Activated T-cell treated with anti-CD3 and anti-CD28 coated beads for 4 hours (primary cell): ENCODE results near the gene OBSL1.

Source experiments
- DNase-seq: peaks from one replicate; pipeline ENCODE4 v3.0.0-alpha.2; 2020

The OBSL1 gene

DNA sequence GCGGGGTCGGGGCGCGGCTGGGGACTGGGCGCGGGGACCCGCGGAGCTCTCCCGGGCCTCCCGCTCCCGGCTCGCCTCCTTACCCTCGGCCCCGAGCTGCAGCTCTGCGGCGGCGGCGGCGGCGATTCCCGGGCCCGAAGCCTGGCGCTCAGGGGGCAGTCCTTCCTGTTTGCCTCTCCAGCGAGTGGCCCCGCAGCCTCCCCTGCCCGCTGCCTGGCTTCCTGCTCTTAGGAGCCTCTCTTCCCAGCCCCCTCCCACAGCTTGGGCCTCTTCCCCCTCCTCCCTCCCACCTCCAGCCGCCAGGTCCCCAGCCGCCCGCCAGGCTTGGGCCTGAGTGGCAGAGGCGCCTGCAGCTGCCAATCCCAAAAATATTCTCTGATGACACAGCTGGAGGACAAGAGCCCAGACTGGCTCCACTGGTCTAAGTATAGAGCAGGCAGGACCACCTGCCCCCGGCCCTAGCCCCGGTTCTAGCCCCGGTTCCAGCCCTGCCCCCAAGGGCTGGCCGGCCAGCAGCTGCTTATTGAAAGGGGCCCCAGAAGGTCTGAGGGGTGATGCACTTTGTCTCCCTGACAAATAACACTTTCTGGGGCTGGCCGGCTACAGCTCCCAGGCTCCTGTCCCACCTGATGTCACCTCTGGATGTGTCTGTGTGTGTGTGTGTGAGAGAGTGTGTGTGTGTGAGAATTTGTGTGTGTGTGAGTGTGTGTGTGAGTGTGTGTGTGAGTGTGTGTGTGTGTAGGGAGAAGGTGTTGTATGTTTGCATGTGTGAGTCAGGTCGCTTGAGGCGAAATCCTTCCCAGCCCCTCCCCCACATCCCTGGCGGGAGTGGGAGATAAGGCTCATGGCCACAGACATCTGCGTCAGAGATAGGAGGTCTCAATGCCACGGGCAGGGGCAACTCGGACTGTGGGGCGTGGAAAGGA is at the start of gene OBSL1:
Gene OBSL1 (minus strand): TSS at position 229 of the 926 bp plus-strand sequence. CDS start 307 bp downstream, outside the sequence.
- no peak for DNase-seq

DNA sequence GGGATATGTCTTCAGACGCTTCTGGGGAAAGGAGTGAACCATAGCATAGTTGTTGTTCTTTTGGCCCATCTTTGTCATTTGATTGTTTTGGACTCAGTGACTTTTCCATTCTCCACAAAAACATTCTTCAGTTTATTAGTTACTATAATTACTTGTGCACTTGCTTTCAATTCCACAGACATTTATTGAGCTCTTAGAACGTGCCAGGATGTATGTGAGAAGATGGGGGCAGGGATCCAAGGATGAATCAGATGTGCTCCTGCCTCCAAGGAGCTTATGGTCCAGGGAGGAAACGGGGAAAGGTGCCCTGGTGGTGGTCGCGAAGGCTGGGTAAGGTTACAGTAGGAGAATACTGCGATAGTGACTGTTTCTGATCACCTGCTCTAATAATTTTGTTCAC is 49.2 kb upstream of the OBSL1 start:
- no peak for DNase-seq

DNA sequence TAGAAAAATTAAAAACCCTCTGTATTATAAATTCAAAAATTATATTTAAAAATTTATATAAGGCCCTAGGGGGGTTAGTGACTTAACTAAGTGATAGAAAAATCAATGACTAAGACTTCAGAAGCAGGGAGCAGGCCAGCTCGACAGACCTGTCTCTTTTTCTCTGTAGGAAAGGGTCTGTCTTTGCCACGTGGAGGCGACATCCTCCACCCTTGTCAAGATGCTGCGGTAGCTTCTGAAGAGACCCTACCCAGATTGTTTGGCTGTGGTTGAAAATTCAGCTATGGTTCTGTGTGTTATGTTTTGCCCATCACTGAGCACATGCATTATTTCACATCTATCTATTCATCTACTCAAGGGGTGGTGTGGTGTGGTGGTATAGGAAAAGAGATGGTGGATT is 47.9 kb upstream of the OBSL1 start:
- DNase-seq = no peak

DNA sequence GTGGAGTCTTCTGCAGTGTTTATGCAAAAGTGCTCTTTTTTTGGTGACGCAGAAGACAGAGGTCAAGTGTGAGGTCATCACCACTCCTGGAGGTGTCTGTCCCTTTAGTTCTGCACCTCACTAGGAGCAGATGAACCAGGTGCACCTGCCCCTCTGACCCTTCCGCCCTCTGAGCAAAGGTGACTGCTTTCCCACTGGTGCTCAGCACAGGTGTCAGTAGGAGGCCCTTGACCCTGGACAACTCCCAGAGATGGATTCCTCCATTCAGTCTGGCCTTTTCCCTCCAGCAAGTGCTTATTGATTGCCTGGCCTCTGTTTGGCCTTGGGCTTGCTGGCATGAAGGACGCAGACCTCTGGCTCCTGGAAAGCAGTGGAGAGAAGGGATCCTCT is 47.4 kb upstream of the OBSL1 start:
- no peak for DNase-seq

DNA sequence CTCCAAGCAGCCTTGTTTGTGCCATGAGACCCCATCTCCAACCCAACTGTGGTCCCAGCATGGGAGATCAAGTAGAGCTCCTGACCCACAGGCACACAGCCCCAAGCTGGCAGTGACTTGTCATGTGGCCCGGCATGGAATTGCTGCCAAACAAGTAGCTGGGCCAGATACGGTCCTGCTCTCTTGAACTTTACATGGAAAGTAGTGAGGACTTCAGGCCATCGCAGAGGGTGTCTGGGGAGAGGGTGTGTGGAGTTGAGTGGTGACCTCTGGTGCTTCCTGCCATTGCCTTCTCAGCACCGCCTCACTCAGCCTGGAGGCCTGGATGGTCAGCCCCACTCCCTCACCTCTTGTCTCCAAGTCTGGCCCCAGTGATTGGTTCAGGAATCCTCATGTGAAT is 45.2 kb upstream of the OBSL1 start:
- no peak for DNase-seq

DNA sequence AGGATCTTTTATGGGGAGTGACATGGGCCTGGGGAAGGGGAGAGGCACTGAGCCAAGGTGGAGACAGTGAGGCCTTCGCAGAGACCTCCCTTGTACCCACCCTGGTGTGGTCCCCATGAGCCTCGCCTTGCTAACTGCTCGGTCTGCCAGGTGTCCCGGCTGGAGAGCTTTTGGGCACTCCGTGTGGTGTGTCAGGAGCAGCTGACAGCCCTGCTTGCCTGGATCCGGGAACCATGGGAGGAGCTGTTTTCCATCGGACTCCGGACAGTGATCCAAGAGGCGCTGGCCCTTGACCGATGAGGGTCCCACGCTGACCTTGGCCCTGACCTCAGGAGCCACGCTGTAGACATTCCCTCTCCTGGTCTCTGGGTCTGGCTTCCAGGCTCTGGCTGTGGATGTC is 44.6 kb upstream of the OBSL1 start:
- no peak for DNase-seq

DNA sequence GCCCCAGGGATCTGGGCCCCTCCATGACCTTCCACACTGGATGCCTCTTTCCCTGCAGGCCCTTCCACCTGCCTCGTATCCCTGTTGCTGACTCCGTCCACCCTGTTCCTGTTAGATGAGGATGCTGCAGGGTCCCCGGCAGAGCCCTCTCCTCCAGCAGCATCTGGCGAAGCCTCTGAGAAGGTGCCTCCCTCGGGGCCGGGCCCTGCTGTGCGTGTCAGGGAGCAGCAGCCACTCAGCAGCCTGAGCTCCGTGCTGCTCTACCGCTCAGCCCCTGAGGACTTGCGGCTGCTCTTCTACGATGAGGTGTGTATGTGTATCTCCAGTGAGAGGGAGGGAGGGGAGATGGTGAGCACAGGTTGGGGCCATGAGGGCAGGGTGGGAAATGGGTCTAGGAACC is 43.7 kb upstream of the OBSL1 start:
- DNase-seq = no peak

DNA sequence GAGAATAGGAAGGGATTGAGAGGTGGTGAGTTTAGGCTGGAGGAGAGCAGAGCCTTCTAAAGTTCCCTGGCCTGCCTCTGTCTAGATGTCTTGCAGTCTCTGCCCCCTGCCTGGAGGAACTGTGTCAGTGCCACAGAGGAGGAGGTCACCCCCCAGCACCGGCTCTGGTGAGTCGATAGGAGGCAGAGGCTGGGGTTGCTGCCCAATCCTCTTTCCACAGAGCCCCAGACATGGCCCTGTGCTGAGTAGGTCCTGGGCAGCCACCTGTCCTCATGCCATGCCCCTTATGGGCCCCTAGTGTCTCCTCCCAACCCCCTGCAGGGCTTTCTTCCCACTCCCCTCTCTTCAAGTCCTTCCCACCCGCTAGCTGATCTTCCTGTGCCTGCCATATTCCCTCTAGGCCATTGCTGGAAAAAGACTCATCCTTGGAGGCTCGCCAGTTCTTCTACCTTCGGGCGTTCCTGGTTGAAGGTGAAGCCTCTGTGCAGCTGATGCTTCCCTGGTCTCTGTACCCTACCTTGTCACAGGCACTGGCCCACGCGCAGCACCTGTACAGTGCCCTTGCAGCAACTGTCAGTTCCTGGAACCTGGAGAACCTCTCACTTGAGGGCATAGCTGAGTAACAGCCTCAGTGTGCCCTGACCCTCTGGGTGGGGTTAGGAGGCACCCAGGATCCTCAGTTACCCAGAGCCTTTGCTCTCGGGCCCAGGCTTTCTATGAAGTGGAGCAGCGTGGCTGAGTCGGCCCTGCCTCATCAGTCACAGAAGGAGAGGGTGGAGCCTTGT is 42.9 kb upstream of the OBSL1 start:
- no peak for DNase-seq

DNA sequence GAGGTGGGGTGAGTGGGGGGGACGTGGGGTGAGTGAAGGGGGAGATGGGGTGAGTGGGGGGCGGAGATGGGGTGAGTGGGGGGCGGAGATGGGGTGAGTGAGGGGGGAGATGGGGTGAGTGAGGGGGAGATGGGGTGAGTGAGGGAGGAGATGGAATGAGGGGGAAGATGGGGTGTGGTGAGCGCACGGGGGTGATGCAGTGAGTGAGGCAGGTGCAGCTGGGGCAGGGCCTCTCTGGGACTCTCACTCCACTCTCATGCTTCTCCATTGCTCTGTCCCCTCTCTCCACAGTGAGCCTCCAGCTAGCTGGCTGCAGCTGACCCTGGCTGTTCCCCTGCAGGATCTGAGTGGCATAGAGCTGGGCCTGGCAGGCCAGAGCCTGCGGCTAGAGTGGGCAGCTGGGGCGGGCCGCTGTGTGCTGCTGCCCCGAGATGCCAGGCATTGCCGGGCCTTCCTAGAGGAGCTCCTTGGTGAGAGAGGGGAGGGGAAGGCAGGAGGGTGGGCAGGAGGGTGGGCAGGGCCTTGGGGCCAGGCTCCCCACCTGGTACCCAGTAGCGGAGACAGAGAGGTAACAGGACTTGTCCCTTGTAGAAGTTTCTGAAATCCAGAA is 42.2 kb upstream of the OBSL1 start:
- DNase-seq = no peak

DNA sequence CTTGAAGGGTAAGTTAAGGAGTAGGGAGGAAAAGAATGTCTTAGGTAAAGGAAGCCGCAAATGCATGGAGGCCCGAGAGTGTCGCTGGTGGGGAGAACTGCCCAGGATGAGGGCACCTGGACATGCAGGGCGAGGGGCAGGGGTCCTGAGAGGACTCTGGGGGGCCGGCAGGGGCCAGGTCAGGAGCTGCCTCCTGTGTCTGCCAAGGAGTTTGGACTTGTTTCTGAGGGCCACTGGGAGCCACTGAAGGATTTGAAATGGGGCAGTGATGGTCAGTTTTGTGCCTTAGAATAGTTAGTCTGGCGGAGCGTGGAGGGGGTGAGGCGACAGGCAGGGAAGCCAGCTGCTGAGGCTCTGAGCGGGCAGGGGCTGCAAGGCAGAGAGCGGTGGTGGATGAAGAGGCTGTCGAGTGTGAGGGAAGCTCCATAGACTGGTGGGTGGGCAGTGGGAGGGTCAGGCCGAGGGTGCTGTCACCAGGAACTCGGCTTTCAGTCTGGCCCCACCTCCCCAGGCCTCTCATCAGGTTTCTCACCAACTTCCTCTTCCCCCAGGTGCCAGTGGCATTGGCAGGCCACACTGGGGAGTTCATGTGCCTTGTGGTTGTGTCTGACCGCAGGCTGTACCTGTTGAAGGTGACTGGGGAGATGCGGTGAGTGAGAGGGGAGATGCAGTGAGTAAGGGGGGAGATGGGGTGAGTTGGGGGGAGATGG is 41.4 kb upstream of the OBSL1 start:
- DNase-seq = no peak

DNA sequence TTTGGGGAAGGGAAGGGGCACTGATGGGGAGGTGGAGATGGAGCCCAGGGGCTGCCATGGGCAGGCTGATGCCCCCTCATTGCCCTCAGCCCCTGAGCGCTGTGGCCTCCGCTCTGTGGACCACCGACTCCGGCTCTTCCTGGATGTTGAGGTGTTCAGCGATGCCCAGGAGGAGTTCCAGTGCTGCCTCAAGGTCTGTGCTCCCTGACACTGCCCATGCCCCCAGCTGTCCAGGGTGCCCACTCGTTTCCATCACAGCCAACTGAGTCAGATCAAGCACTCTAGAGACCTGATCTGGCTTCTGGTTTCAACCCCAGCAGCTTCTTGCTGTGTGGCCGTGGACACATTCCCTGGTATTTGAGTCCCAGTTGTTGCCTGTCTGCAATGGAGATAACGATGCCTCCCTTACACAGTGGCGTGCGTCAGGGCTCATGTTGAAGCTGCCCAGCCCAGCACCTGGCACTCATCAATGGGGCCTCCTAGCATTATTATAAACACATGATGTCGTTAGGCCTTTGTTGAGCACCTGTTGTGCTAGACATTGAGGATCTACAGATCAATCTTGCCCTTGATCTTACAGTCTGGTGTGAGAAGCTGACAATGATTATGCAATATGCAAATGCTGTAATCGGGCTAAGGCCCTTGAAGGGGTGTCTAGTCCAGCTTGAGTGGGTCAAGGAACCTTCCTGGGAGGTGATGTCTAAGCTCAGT is 40.7 kb upstream of the OBSL1 start:
- DNase-seq = no peak

DNA sequence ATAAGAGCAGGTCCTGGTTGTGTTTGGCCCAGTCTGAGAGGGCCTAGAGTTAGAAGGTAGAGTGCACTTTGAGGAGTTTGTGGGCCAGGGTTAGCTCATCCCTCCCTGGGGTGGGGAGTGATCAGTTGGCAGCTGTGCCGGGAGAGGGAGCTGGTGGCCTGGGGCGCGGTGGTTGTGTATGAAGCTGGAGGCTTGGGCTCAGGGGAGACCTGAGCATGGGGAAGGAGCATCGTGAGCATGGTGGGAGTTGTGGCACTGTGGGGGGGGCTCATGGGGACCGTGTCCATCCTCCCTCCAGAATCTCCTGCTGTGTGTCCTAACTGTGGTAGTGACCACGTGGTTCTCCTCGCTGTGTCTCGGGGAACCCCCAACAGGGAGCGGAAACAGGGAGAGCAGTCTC is 40.0 kb upstream of the OBSL1 start:
- DNase-seq = no peak

DNA sequence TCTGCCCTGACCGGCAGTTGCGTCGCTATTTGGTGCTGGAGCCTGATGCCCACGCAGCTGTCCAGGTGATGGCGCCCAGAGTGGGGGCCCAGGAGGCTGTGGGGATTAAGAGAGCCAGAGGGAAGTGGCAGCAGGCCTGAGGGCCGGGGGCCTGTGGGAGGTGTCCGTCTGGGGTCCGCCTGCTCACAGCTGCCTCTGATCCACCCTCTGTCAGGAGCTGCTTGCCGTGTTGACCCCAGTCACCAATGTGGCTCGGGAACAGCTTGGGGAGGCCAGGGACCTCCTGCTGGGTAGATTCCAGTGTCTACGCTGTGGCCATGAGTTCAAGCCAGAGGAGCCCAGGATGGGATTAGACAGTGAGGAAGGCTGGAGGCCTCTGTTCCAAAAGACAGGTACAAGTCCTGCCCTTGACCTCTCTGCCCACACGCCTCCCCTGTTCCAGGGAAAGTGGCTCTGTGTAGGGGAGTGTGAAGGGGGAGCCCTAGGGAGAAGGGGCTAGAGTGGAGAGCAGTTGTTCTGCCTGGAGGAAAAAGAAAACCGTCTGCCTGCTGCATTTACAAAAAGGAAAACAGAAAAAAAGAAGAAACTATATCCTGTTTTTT is 37.9 kb upstream of the OBSL1 start:
- DNase-seq = no peak

DNA sequence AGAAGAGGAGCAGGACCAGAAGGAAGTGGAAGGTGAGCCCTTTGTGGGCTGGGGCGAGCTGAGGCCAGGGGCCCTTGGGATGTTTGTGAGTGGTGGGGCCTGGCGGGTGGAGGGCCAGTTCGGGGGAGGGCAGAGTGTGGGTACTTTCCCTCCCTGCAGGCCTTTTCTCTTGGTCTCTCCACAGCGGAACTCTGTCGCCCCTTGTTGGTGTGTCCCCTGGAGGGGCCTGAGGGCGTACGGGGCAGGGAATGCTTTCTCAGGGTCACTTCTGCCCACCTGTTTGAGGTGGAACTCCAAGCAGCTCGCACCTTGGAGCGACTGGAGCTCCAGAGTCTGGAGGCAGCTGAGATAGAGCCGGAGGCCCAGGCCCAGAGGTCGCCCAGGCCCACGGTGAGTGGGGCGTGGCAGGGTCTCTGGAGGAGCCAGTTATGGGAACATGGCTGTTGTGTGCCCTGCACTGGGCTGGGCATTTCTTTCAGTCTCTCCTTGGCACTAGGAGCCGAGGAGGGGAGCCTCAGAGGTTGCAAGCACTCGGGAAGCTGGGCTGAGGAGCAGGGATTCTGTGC is 37.1 kb upstream of the OBSL1 start:
- no peak for DNase-seq

DNA sequence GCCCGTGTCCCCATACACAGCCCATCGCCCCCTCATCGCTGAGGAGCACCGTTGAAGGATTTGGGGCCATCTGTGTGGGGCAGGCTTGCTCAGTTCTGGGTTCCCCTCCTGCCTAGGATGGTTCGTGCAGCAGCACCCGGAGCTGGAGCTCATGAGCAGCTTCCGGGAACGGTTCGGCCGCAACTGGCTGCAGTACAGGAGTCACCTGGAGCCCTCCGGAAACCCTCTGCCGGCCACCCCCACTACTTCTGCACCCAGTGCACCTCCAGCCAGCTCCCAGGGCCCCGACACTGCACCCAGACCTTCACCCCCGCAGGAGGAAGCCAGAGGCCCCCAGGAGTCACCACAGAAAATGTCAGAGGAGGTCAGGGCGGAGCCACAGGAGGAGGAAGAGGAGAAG is 36.6 kb upstream of the OBSL1 start:
- DNase-seq = no peak

DNA sequence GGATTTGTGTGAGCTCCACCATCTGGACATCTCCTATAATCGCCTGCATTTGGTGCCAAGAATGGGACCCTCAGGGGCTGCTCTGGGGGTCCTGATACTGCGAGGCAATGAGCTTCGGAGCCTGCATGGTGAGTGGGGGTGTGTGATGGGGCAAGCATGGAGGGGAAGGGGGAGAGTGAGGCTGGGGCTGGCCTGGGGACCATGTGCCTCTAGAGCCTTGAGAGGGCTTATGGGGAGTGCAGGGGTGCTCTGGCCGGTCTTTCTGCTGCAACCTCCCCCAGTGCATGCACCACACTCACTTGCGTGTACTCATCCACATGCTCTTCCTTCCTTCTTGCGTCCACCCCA is 34.2 kb upstream of the OBSL1 start:
- no peak for DNase-seq

DNA sequence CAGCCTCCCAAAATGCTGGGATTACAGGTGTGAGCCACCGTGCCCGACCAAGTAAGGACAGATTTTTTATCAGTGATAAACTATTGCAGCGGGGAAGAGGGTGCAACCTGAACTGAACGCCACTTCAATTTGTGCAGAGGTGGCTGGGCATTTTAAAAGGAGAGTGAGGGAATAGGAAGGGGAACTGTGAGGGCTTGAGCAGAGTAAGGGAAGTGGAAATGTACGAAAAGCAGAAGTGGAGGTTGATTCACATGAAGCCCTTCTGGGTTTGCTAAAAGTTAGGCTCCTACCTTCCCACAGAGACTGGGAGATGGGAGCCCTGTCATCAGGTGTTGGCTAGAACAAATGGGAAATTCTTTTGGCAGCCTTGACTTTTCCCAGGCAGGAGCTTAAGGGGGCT is 32.4 kb upstream of the OBSL1 start:
- no peak for DNase-seq

DNA sequence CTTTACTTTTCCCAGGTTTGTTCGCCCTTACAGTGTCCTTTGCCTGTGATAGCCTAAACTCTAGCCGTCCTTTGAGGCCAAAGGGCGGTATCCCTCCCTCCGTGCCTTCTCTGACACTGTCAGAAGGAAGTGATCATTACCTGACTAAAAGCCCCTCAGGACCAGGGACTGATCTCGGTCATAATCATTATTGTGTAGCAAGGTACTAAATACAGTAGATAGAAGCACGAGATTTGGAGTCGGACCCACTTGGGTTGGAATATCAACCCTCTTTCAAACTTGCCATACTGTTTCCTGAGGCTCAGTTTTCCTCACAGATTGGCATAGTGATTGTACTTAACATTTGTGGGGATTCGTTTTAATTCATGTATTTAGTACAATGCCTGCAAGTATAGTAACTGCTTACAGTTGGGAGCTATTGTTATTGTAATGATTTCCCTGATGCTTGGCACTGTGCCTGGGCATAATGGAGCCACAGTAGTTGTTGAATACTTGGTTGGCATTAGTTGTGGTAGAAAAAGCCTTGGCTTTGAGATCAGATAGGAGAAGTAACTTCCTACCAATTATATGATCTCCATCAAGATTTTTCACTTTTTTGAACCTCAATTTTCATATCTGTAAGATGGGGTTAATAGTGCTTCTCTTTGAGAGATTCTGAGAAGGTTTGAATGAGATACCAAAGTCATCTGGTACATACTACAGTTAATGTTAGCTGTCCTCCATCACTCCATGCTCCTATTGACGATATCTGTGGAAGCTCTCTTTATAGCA is 27.2 kb upstream of the OBSL1 start:
- no peak for DNase-seq

DNA sequence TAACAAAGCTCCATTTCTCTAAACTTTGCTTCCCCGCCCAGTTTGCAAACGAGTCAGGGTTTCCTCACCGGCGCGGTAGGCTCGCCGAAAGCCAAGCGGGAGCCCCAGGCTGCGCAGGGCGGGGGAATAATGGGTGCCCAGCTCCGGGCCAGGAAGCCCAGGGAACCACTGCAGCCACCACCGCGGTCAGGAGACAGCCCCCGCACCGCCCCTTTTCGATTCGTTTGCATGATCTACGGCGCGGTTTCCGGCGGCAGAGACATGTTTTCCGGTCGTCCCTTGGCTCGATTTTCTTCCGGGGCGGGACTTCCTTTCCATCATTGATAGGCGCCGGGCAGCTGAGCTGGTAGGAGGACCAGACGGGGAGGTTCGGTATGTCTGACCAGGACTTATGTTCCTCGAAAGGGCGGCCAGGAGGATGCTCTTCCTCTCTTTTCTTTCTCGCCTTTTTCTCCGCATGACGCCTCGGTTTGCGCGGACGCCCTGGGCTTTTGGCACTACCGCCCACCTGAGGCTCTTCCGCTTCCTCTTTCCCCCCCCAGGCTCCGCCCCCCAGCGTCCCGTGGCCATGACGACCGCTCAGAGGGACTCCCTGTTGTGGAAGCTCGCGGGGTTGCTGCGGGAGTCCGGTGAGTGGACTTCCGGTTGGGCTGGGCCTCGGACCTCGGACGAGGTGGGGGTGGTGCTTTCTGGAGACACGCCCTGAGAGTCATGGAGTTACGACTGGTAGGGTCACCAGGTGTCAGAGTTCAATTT is 26.4 kb upstream of the OBSL1 start, which contains the start of gene STK11IP:
Gene STK11IP (plus strand): TSS at position 306 of the 756 bp plus-strand sequence. CDS start 263 bp downstream, at position 569.
- DNase-seq = peak; percentile 85

DNA sequence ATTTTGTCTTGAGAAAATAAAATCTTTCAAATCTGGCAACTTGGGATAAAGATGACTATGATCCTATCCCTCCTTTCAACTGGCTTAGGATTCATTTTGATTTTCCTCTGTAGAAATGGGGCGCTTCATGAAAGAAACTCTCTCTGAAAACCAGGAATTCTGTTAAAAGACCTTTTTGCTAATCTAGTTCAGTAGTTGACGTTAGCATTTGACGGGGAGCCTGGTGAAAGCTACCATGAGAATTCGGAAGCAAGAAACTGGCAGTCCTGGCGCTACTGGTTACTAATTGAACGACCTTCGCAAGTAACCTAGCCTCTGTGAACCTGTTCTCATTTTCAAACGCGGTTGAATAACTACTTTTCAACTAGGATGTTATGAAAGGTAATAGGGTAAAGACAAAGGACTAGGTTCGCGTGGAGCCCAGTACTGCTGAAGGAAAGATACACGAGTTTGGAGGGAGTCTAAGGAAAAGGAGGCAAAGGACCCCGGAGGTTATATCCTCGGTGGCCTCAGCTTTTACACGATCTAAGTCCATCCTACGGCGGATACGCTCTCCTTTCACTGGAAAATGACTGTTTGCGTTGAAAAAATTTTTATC is 25.7 kb upstream of the OBSL1 start:
- DNase-seq = no peak
